Measurements from ENCODE around the gene BABAM2. TPM values are rescaled to one million over a fixed set of nuclear protein-coding genes. Genes with fewer than 3 reads are reported as not detected.

The BABAM2 gene
- total and polyA plus RNA-seq, 2 donors: 17.4 to 34.8 TPM

- H3K27ac ChIP-seq (ENCODE audit: low read depth in 1 of 2, low read length in 1 of 2): no peak overlapping the region
- WGBS: 98% methylated on average over 6 of the region's 6 CpGs
- H3K36me3 ChIP-seq (ENCODE audit: control insufficient read depth in 2 of 2, insufficient read depth in 2 of 2, low read length in 1 of 2): peaks cover 0 to under 1% of the 10 kb centered on the region in 2 donors
- H3K4me1 ChIP-seq (ENCODE audit: control insufficient read depth in 2 of 2, insufficient read depth in 2 of 2, low read length in 2 of 2): no peaks in the 10 kb centered on the region
- H3K4me3 ChIP-seq (ENCODE audit: low read length in 2 of 2): no peak overlapping the region
- peaks cover 0 to 3% of the 10 kb centered on the region in 2 donors for H3K9me3 ChIP-seq (ENCODE audit: control insufficient read depth in 2 of 2, insufficient read depth in 1 of 2, low read length in 1 of 2)
- no peaks in the 10 kb centered on the region for H3K27me3 ChIP-seq (ENCODE audit: control insufficient read depth in 2 of 2, insufficient read depth in 1 of 2, low read length in 1 of 2)
- no peak for DNase-seq (ENCODE audit: low read depth in 6 of 9, low spot score in 9 of 9)
These were observed 422.8 kb downstream of the BABAM2 start for GRCh38 chr2:28313220-28313784.

GRCh38 chr2:28314968-28315367 lies 424.4 kb downstream of the BABAM2 start:
- Histone ChIP-seq H3K4me1 (ENCODE audit: control insufficient read depth in 2 of 2, insufficient read depth in 2 of 2, low read length in 2 of 2) (no peaks in the 10 kb centered on the region), H3K27ac (ENCODE audit: low read depth in 1 of 2, low read length in 1 of 2) (no peak overlapping the region), H3K27me3 (ENCODE audit: control insufficient read depth in 2 of 2, insufficient read depth in 1 of 2, low read length in 1 of 2) (no peaks in the 10 kb centered on the region), H3K36me3 (ENCODE audit: control insufficient read depth in 2 of 2, insufficient read depth in 2 of 2, low read length in 1 of 2) (no peaks in the 10 kb centered on the region), H3K9me3 (ENCODE audit: control insufficient read depth in 2 of 2, insufficient read depth in 1 of 2, low read length in 1 of 2) (no peaks in the 10 kb centered on the region), H3K4me3 (ENCODE audit: low read length in 2 of 2) (no peak overlapping the region)
- DNase-seq (ENCODE audit: low read depth in 6 of 9, low spot score in 9 of 9): no peak

- no peak overlapping the region for H3K27ac ChIP-seq (ENCODE audit: low read depth in 1 of 2, low read length in 1 of 2)
- DNase-seq (ENCODE audit: low read depth in 6 of 9, low spot score in 9 of 9): no peak
- WGBS: 98% methylated on average over 14 of the region's 14 CpGs
- H3K36me3 ChIP-seq (ENCODE audit: control insufficient read depth in 2 of 2, insufficient read depth in 2 of 2, low read length in 1 of 2): no peaks in the 10 kb centered on the region
- no peaks in the 10 kb centered on the region for H3K4me1 ChIP-seq (ENCODE audit: control insufficient read depth in 2 of 2, insufficient read depth in 2 of 2, low read length in 2 of 2)
- peaks cover 0 to 2% of the 10 kb centered on the region in 2 donors for H3K9me3 ChIP-seq (ENCODE audit: control insufficient read depth in 2 of 2, insufficient read depth in 1 of 2, low read length in 1 of 2)
- H3K27me3 ChIP-seq (ENCODE audit: control insufficient read depth in 2 of 2, insufficient read depth in 1 of 2, low read length in 1 of 2): no peaks in the 10 kb centered on the region
- H3K4me3 ChIP-seq (ENCODE audit: low read length in 2 of 2): no peak overlapping the region
These were observed 426.2 kb downstream of the BABAM2 start for GRCh38 chr2:28316546-28317335.

- Histone ChIP-seq H3K36me3 (ENCODE audit: control insufficient read depth in 2 of 2, insufficient read depth in 2 of 2, low read length in 1 of 2) (no peaks in the 10 kb centered on the region), H3K4me1 (ENCODE audit: control insufficient read depth in 2 of 2, insufficient read depth in 2 of 2, low read length in 2 of 2) (no peaks in the 10 kb centered on the region), H3K27me3 (ENCODE audit: control insufficient read depth in 2 of 2, insufficient read depth in 1 of 2, low read length in 1 of 2) (no peaks in the 10 kb centered on the region), H3K9me3 (ENCODE audit: control insufficient read depth in 2 of 2, insufficient read depth in 1 of 2, low read length in 1 of 2) (peaks cover 0 to 2% of the 10 kb centered on the region in 2 donors), H3K27ac (ENCODE audit: low read depth in 1 of 2, low read length in 1 of 2) (no peak overlapping the region), H3K4me3 (ENCODE audit: low read length in 2 of 2) (no peak overlapping the region)
- WGBS: 93% methylated on average over 2 of the region's 2 CpGs
- no peak for DNase-seq (ENCODE audit: low read depth in 6 of 9, low spot score in 9 of 9)
These were observed 426.9 kb downstream of the BABAM2 start for GRCh38 chr2:28317390-28317789.

- 96% methylated on average over 5 of the region's 5 CpGs for WGBS
- no peaks in the 10 kb centered on the region for H3K27me3 ChIP-seq (ENCODE audit: control insufficient read depth in 2 of 2, insufficient read depth in 1 of 2, low read length in 1 of 2)
- no peaks in the 10 kb centered on the region for H3K4me1 ChIP-seq (ENCODE audit: control insufficient read depth in 2 of 2, insufficient read depth in 2 of 2, low read length in 2 of 2)
- H3K36me3 ChIP-seq (ENCODE audit: control insufficient read depth in 2 of 2, insufficient read depth in 2 of 2, low read length in 1 of 2): no peaks in the 10 kb centered on the region
- H3K9me3 ChIP-seq (ENCODE audit: control insufficient read depth in 2 of 2, insufficient read depth in 1 of 2, low read length in 1 of 2): peaks cover 0 to 2% of the 10 kb centered on the region in 2 donors
- DNase-seq (ENCODE audit: low read depth in 6 of 9, low spot score in 9 of 9): no peak
- H3K4me3 ChIP-seq (ENCODE audit: low read length in 2 of 2): no peak overlapping the region
- H3K27ac ChIP-seq (ENCODE audit: low read depth in 1 of 2, low read length in 1 of 2): no peak overlapping the region
These were observed 427.5 kb downstream of the BABAM2 start for GRCh38 chr2:28318023-28318422.

- H3K27ac ChIP-seq (ENCODE audit: low read depth in 1 of 2, low read length in 1 of 2): no peak overlapping the region
- peaks cover 0 to 2% of the 10 kb centered on the region in 2 donors for H3K9me3 ChIP-seq (ENCODE audit: control insufficient read depth in 2 of 2, insufficient read depth in 1 of 2, low read length in 1 of 2)
- H3K4me3 ChIP-seq (ENCODE audit: low read length in 2 of 2): no peak overlapping the region
- DNase-seq (ENCODE audit: low read depth in 6 of 9, low spot score in 9 of 9): no peak
- no peaks in the 10 kb centered on the region for H3K27me3 ChIP-seq (ENCODE audit: control insufficient read depth in 2 of 2, insufficient read depth in 1 of 2, low read length in 1 of 2)
- H3K36me3 ChIP-seq (ENCODE audit: control insufficient read depth in 2 of 2, insufficient read depth in 2 of 2, low read length in 1 of 2): no peaks in the 10 kb centered on the region
- no peaks in the 10 kb centered on the region for H3K4me1 ChIP-seq (ENCODE audit: control insufficient read depth in 2 of 2, insufficient read depth in 2 of 2, low read length in 2 of 2)
- WGBS: 98% methylated on average over 6 of the region's 6 CpGs
These were observed 428.1 kb downstream of the BABAM2 start for GRCh38 chr2:28318462-28319117.

GRCh38 chr2:28319118-28320008 lies 428.8 kb downstream of the BABAM2 start:
- no peak for DNase-seq (ENCODE audit: low read depth in 6 of 9, low spot score in 9 of 9)

GRCh38 chr2:28320009-28320365 lies 429.5 kb downstream of the BABAM2 start:
- no peak overlapping the region for H3K27ac ChIP-seq (ENCODE audit: low read depth in 1 of 2, low read length in 1 of 2)

More at GRCh38 chr2:28319118-28320008, 428.8 kb downstream of the BABAM2 start:
- Histone ChIP-seq H3K36me3 (ENCODE audit: control insufficient read depth in 2 of 2, insufficient read depth in 2 of 2, low read length in 1 of 2) (no peaks in the 10 kb centered on the region), H3K27me3 (ENCODE audit: control insufficient read depth in 2 of 2, insufficient read depth in 1 of 2, low read length in 1 of 2) (no peaks in the 10 kb centered on the region), H3K27ac (ENCODE audit: low read depth in 1 of 2, low read length in 1 of 2) (no peak overlapping the region), H3K9me3 (ENCODE audit: control insufficient read depth in 2 of 2, insufficient read depth in 1 of 2, low read length in 1 of 2) (peaks cover 0 to 2% of the 10 kb centered on the region in 2 donors), H3K4me1 (ENCODE audit: control insufficient read depth in 2 of 2, insufficient read depth in 2 of 2, low read length in 2 of 2) (no peaks in the 10 kb centered on the region), H3K4me3 (ENCODE audit: low read length in 2 of 2) (no peak overlapping the region)
- 97% methylated on average over 15 of the region's 15 CpGs for WGBS

More at GRCh38 chr2:28320009-28320365, 429.5 kb downstream of the BABAM2 start:
- Histone ChIP-seq H3K4me1 (ENCODE audit: control insufficient read depth in 2 of 2, insufficient read depth in 2 of 2, low read length in 2 of 2) (peaks cover 1 to 4% of the 10 kb centered on the region in 2 donors), H3K36me3 (ENCODE audit: control insufficient read depth in 2 of 2, insufficient read depth in 2 of 2, low read length in 1 of 2) (no peaks in the 10 kb centered on the region), H3K9me3 (ENCODE audit: control insufficient read depth in 2 of 2, insufficient read depth in 1 of 2, low read length in 1 of 2) (peaks cover 0 to 2% of the 10 kb centered on the region in 2 donors), H3K4me3 (ENCODE audit: low read length in 2 of 2) (no peak overlapping the region), H3K27me3 (ENCODE audit: control insufficient read depth in 2 of 2, insufficient read depth in 1 of 2, low read length in 1 of 2) (no peaks in the 10 kb centered on the region)
- DNase-seq (ENCODE audit: low read depth in 6 of 9, low spot score in 9 of 9): no peak
- WGBS: 97% methylated on average over 6 of the region's 6 CpGs
